Gastrocnemius medialis (tissue), 4 donors: ENCODE measurements around the gene WRAP53.

Source experiments
- POLR2A ChIP-seq, 2 donors: fragments of 450-650 bp; IDR thresholded peaks; one replicate each; pipeline ENCODE4 v1.6.1; 2017; ENCODE audit warnings: antibody characterized with exemption in 2 of 2, mild to moderate bottlenecking in 2 of 2, moderate library complexity in 2 of 2
- TF ChIP-seq, protein P1 (sequence below), 5 experiments: fragments of 450-650 bp in 3 of 5; fragments of 200-600 bp in 2 of 5; sonication (generic) in 2 of 5; IDR thresholded peaks in 4 of 5; conservative IDR thresholded peaks in 1 of 5; 1 replicate in 4 of 5; 2 replicates in 1 of 5; pipeline ENCODE4 v1.5.1; 2016 to 2019; ENCODE audit warnings: antibody characterized with exemption in 5 of 5, mild to moderate bottlenecking in 3 of 5, moderate library complexity in 3 of 5

DNA sequence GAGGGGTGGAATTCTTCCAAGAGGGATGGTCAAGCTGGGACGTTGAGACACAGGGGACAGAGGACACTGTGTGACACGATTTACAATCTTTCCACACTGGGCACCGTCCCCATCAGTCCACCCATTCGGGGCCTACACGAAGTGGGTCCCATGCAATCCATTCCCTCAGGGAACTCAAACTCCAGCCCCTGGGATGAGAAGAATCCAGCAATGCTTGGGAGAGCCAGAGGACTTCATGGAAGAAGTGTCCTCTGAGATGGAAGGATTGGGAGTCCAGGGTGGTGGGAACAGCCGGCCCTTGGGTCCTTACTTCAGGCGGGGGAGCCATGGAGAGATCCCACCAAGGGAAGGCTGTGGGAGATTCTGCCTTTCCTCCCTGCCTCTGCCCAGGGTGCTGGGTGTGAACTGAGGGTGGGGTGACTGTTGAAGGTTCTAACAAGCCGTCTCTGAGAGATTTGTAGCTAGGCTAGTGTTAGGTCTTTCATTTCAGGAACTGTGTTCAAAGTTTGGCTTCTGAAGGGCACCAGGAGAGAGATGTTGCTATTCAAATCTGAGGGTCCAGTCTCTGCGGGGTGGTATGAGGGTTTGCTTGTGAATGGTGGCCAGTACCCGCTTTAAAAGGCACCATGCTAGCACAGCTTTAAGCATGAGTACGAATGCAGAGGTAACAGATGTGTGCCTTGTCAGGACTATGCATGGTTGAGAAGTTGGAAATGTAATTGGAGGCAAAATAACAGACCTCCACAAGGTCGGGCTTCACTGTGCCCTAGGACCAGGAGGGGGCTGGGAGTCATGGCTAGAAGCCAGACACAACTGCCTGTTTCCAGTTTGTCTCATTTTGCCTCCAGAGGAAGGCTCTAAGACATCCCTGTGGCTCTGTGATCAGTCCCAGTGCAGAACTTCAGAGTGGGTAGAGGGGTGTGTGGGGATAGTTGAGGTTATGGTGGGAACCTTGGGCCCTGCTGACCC lies 35.6 kb upstream of the WRAP53 start:
- no peak for TF ChIP-seq POLR2A (IDR thresholded peaks at IDR 0.05)
- TF ChIP-seq, protein P1, sequence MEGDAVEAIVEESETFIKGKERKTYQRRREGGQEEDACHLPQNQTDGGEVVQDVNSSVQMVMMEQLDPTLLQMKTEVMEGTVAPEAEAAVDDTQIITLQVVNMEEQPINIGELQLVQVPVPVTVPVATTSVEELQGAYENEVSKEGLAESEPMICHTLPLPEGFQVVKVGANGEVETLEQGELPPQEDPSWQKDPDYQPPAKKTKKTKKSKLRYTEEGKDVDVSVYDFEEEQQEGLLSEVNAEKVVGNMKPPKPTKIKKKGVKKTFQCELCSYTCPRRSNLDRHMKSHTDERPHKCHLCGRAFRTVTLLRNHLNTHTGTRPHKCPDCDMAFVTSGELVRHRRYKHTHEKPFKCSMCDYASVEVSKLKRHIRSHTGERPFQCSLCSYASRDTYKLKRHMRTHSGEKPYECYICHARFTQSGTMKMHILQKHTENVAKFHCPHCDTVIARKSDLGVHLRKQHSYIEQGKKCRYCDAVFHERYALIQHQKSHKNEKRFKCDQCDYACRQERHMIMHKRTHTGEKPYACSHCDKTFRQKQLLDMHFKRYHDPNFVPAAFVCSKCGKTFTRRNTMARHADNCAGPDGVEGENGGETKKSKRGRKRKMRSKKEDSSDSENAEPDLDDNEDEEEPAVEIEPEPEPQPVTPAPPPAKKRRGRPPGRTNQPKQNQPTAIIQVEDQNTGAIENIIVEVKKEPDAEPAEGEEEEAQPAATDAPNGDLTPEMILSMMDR (IDR thresholded peaks at IDR 0.05 in 4 of 5, conservative IDR thresholded peaks at IDR 0.05 in 1 of 5), result no peak
